Endothelial cell (in vitro differentiated cells): ENCODE results near the gene ZC3H11A. TPM values are rescaled to one million over a fixed set of nuclear protein-coding genes. Genes with fewer than 3 reads are reported as not detected.

ENCODE experiments used
- DNase-seq: peaks from one replicate; pipeline ENCODE4 v3.0.0; 2021; ENCODE audit warnings: low spot score
- H3K27ac Mint-ChIP-seq: one replicate; pipeline ENCODE4 v1.8.0; 2021; ENCODE audit warnings: mixed read lengths, inconsistent platforms; ENCODE audit not compliant: unreplicated experiment
- H3K27me3 Mint-ChIP-seq: one replicate; pipeline ENCODE4 v1.8.0; 2021; ENCODE audit warnings: mild to moderate bottlenecking, moderate library complexity, mixed read lengths, inconsistent platforms; ENCODE audit not compliant: unreplicated experiment
- H3K36me3 Mint-ChIP-seq: one replicate; pipeline ENCODE4 v1.8.0; 2021; ENCODE audit warnings: mild to moderate bottlenecking, low read depth, mixed read lengths, inconsistent platforms; ENCODE audit not compliant: unreplicated experiment
- H3K4me1 Mint-ChIP-seq: one replicate; pipeline ENCODE4 v1.8.0; 2021; ENCODE audit warnings: mild to moderate bottlenecking, mixed read lengths, inconsistent platforms; ENCODE audit not compliant: unreplicated experiment
- H3K4me3 Mint-ChIP-seq: one replicate; pipeline ENCODE4 v1.8.0; 2021; ENCODE audit warnings: mild to moderate bottlenecking, mixed read lengths, inconsistent platforms; ENCODE audit not compliant: unreplicated experiment
- H3K9me3 Mint-ChIP-seq: one replicate; pipeline ENCODE4 v1.8.0; 2021; ENCODE audit warnings: mixed read lengths, inconsistent platforms; ENCODE audit not compliant: unreplicated experiment
- total RNA-seq: library from RNA; stranded (reverse); fragmentation: NEBNext Ultra II Directional; extraction: Animal tissue kit (Norgen Biotek cat#: 25700); gene quantifications from one replicate; pipeline ENCODE4 v1.2.1, GENCODE V29; 2021; ENCODE audit not compliant: unreplicated experiment
- TF ChIP-seq, protein P1 (sequence below): fragments of 200-600 bp; sonication (generic); IDR thresholded peaks from one replicate; pipeline ENCODE4 v1.5.0; 2021; ENCODE audit warnings: antibody characterized with exemption; ENCODE audit not compliant: unreplicated experiment

Gene ZC3H11A
- total RNA-seq, 1 donor from 2014 or later = 85.9 TPM

DNA sequence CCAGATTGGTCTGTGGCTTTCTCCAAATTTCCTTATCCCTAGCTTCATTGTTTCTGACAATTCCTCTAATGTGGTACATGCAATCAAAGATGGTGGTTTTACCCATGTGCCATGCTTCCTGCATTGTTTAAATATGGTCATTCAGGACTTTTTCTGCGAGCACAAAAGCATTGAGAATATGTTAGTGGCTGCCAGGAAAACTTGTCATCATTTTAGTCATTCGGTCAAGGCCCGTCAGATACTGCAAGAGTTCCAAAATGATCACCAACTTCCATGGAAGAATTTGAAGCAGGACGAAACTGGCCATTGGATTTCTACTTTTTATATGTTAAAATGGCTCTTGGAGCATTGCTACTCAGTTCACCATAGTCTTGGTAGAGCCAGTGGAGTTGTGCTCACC lies 3.7 kb downstream of the ZC3H11A start:
- Mint-ChIP-seq H3K4me3 (no peak overlapping the region), H3K36me3 (peaks cover 25% of the 10 kb centered on the region), H3K27me3 (peaks cover 9% of the 10 kb centered on the region), H3K4me1 (peaks cover 35% of the 10 kb centered on the region), H3K9me3 (no peaks in the 10 kb centered on the region), H3K27ac (peak overlapping the region; percentile 30)
- DNase-seq = no peak
- TF ChIP-seq, protein P1, sequence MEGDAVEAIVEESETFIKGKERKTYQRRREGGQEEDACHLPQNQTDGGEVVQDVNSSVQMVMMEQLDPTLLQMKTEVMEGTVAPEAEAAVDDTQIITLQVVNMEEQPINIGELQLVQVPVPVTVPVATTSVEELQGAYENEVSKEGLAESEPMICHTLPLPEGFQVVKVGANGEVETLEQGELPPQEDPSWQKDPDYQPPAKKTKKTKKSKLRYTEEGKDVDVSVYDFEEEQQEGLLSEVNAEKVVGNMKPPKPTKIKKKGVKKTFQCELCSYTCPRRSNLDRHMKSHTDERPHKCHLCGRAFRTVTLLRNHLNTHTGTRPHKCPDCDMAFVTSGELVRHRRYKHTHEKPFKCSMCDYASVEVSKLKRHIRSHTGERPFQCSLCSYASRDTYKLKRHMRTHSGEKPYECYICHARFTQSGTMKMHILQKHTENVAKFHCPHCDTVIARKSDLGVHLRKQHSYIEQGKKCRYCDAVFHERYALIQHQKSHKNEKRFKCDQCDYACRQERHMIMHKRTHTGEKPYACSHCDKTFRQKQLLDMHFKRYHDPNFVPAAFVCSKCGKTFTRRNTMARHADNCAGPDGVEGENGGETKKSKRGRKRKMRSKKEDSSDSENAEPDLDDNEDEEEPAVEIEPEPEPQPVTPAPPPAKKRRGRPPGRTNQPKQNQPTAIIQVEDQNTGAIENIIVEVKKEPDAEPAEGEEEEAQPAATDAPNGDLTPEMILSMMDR = no peak

DNA sequence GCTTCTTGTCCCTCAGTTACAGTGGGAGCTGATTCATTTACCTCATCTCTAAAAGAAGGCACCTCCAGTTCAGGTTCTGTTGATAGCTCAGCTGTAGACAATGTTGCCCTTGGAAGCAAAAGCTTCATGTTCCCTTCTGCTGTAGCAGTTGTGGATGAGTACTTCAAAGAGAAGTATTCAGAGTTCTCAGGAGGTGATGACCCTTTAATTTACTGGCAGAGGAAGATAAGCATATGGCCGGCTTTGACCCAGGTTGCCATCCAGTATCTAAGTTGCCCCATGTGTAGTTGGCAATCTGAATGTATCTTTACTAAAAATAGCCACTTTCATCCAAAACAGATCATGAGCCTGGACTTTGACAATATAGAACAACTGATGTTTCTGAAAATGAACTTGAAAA lies 4.5 kb downstream of the ZC3H11A start:
- Mint-ChIP-seq H3K9me3 (no peaks in the 10 kb centered on the region), H3K27me3 (peaks cover 8% of the 10 kb centered on the region), H3K36me3 (peaks cover 25% of the 10 kb centered on the region), H3K4me1 (peaks cover 32% of the 10 kb centered on the region), H3K27ac (no peak overlapping the region), H3K4me3 (no peak overlapping the region)
- TF ChIP-seq, protein P1 = no peak
- no peak for DNase-seq

DNA sequence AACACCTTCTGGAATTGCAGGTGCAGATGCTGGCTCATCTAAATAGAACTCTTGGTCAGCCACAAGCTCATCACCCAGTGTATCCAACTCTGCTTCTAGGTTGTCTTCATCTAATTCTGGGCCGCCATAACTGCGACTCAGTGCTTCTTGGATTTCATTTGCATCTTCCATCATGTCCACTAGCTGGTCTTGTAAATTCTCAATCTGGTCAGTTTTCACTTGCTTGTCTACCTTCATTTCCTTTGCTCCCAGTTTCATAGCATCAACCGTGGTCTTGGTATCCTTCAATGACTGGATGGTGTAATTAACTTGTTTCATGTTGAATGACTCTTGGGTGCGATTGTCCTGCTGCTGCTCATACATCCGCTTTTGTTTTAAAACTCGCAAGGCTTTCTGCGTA lies 10.3 kb downstream of the ZC3H11A start:
- Mint-ChIP-seq H3K27ac (no peak overlapping the region), H3K9me3 (no peaks in the 10 kb centered on the region), H3K36me3 (peaks cover 5% of the 10 kb centered on the region), H3K4me1 (no peaks in the 10 kb centered on the region), H3K4me3 (no peak overlapping the region), H3K27me3 (no peaks in the 10 kb centered on the region)
- no peak for DNase-seq
- TF ChIP-seq, protein P1 = no peak

DNA sequence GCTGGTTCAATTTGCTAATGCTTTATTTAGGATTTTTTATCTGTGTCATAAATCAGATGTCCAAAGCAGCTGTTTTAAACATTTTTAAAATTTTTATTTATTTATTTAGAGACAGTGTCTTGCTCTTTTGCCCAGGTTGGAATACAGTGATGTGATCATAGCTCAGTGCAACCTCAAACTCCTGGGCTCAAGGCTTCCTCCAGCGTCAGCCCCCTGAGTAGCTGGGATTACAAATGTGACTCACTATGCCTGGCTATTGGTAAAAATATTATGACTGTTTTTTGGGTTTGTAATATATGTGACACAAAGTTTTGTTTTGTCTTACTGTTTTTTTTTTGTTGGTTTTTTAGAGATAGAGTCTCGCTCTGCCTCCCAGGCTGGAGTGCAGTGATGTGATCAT lies 11.8 kb downstream of the ZC3H11A start:
- H3K4me1 Mint-ChIP-seq = no peaks in the 10 kb centered on the region

GRCh38 chr1:203813581-203814341 lies 18.3 kb downstream of the ZC3H11A start:
- no peak for DNase-seq
- no peaks in the 10 kb centered on the region for H3K4me1 Mint-ChIP-seq
- H3K4me3 Mint-ChIP-seq = peak overlapping the region; percentile 19
- TF ChIP-seq, protein P1 = no peak
- H3K27ac Mint-ChIP-seq = no peak overlapping the region
- H3K36me3 Mint-ChIP-seq = peaks cover 26% of the 10 kb centered on the region
- H3K27me3 Mint-ChIP-seq = peaks cover 2% of the 10 kb centered on the region
- no peaks in the 10 kb centered on the region for H3K9me3 Mint-ChIP-seq

More for the DNA sequence above, 11.8 kb downstream of the ZC3H11A start:
- H3K27ac Mint-ChIP-seq = no peak overlapping the region
- H3K27me3 Mint-ChIP-seq = no peaks in the 10 kb centered on the region
- H3K9me3 Mint-ChIP-seq = no peaks in the 10 kb centered on the region
- no peak for DNase-seq
- peaks cover 7% of the 10 kb centered on the region for H3K36me3 Mint-ChIP-seq
- TF ChIP-seq, protein P1 = no peak
- no peak overlapping the region for H3K4me3 Mint-ChIP-seq
